Activated CD4-positive, alpha-beta T cell treated with anti-CD3 and anti-CD28 coated beads, Interleukin-2, Interleukin-4, amounts not matched to agents 100 ng/mL and 50 ng/mL, durations not matched to agents 16 hours and 8 hours (primary cell): ENCODE results near the gene TATDN2.
A peak's percentile ranks its signal among the peaks of the same experiment; 100 is the strongest.
"Not testable (repeated sequence)": the region's sequence is repeated elsewhere in the genome, so short reads cannot be mapped to it uniquely, and the experiment has no call there.

Source experiments
- DNase-seq: peaks from one replicate; pipeline ENCODE4 v3.0.0-alpha.2; 2020; ENCODE audit warnings: low spot score

Gene TATDN2

DNA sequence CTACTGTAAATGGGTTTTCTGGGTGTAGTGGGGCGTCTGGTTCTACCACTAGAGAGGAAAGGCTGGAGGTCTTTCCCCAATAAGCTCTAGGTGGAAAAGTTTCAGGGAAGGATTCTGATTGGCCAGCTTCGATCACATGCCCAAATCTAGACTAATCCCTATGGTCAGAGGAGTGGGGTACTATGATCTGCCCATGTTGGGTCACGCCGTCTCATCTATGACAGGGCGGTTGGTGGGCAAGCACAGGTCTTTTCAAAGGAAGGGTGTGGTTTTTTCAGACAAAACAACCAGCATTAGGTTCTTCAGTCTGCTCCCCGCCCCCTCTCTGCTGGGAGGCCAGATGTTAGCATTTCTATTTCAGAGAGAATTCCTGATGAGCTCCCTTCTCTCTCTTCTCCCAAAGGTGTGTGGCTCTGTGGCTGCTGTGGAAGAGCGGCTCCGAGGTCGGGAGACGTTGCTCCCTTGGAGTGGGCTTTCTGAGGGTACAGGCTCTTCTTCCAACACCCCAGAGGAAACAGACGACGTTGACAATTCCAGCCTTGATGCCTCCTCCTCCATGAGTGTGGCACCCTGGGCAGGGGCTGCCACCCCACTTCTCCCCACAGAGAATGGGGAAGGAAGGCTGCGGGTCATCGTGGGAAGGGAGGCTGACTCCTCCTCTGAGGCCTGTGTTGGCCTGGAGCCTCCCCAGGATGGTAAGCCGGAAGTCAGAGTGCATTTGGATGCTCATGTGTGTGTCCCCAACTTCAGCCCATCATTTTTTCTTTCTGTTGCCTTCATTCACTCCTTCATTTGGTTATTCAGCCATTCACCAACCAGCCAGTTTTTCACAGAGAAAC lies 9.7 kb upstream of the TATDN2 start:
- peak; percentile 32 for DNase-seq

DNA sequence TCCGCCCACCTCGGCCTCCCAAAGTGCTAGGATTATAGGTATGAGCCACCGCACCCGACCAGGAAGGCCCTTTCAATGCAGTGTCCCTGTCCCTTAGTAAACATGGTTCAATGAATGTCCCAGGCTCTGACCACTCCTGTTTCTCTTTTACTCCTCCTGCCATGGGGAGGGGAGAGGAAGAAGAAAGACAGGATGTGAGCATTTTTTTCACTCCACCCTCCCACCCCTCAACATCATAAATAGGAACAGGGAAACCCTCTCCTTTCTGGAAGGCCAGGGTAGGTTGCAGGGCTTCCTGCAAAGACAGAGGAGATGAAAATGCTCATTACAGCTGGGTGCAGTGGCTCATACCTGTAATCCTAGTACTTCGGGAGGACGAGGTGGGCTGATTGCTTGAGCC lies 7.5 kb upstream of the TATDN2 start:
- DNase-seq = no peak

DNA sequence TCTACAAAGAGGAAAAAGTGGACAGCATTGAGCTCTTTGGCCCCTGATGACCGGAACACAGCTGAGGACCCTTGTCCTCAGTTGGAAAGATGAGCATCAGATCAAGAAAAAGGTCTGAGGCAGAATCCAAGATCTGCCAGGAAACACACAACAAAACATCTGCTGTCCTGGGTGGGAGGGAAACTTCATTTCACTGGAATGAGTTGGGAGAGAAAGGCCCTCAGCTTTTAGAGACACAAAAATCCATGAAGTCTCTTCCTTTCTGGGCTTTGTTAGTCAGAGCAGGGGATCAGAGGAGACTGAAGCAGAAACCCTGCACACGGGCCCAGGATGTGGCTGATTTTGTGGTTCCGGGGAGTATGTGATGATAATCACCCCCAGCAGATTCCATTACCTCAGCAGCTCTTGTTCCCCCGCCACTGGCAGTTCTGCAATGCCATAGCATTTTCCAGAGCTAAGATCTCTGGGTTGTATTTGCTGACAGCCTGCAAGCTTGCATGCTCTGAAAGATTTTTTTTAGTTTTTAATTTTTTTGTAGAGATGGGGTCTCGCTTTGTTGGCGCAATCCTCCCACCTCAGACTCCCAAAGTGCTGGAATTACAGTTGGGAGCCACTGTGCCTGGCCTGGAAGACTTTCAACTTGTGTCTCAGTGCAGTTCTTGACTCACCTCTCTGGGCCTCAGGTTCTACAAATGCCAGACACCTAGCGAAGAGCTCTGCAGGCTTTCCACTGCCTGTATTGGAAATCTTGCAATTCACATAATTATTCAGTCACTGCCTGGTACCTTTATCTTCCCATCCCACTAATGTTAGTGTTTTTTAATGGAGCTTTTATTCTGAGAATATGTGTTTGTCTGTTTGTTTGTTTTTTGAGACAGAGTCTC lies 5.8 kb upstream of the TATDN2 start:
- DNase-seq = peak; percentile 84

DNA sequence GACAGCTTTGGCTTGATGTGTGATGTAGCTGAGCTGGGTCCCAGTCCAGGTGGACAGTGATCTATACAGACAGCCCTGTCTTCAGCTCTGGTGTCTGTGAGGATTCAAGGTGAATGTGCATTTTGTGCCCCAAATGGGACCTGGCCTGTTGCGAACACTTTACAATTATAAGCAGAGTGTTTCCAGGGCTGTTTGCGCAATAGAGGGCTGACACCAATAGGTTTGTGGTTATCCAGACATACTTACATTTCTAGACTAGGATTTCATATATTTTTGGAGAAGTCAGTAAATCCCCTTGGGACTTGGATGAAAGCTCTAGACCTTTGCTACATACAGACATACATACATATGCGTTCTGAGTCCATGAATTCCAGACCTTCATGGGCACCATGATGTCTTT lies 4.2 kb upstream of the TATDN2 start:
- DNase-seq = no peak

DNA sequence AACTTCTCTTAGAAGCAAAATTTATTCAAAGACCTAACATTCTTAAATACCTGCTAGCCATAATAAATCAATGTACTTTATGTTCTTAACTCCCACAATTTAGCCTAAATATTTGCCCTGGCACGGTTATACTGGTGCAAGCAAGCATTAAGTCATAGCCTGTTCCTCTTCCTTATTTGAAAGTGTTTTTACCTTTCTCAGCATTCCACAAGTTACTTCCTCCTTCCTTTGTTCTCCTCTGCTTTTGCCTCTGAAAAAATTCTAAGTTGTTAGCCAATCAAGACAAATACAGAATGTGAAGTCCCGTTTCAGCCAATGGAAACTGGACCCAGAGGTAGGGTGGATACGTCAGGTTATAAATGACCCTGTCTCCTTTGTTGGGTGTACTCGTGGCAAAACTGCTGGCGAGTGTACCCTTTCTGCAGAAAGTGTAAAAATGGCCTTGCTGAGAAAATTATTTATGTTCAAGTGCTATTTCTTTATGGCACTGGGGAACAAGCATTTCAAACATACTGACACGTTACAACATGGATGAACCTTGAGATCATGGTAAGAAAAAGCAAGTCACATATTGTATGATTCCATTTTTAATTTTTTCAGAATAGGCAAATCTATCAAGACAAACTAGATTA lies 3.1 kb upstream of the TATDN2 start:
- DNase-seq = no peak

DNA sequence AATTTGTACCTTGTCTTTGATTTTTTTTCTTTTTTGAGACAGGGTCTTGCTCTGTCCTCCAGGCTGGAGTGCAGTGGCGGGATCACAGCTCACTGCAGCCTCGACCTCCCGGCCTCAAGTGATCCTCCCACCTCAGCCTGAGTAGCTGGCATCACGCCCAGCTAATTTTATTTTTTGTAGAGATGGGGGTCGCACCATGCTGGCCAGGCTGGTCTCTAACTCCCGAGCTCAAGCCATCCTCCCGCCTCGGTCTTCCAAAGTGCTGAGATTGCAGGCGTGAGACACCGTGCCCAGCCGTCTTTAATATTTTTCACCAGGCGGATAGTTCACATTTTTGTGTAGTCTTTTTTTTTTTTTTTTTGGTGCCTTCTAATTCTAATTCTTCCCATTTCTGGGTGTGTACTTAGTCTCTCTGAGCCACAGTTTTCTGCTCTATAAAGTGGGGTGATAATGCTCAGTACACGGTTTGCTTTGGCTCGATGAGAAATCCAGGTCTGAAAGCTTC lies 528 bp upstream of the TATDN2 start:
- DNase-seq = no peak

DNA sequence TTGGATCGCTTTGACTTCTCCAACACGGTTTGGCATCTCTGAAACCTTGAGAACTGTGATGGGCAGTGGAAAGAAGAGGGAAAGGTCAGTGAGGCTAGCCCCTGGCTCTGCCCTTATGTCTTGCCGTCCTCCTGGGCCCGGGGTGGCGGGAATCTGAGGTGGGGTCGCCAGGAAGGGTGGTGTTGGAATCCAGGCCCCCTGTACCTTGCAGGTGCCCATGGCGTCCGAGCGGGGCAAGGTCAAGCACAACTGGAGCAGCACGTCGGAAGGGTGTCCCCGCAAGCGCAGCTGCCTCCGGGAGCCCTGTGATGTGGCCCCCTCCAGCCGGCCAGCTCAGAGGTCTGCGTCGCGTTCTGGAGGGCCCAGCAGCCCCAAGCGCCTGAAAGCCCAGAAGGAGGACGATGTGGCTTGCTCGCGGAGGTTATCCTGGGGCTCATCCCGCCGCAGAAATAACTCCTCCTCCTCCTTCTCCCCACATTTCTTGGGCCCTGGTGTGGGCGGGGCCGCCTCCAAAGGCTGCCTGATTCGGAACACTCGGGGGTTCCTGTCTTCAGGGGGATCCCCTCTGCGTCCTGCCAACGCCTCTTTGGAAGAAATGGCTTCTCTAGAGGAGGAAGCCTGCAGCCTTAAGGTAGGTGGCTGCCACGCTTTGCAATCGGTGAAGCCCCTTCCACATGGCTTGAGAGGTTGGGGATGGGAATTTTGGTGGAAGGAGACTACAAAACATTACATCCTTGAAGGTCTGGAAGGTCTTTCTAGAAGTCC lies 907 bp downstream of the TATDN2 start:
- peak; percentile 74 for DNase-seq

DNA sequence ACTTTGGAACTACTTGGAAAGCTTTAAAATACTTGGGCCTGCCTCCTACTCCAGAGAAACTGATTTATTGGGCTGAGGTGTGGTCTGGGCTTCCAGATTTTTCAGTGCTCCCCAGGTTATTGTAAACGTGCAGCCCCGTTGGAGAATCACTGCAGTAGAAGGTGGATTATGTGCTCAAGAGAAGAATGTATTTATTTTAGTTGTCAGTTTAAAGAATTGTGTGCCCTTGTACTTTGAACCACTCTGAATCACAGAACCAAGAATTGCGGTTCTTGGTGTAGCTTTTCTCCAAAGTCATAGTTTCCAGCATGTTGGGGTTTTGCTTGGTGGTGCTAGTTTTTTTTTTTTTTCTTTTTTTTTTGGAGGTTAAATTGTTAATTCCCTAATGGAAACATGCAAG lies 1.6 kb downstream of the TATDN2 start:
- DNase-seq = peak; percentile 48

DNA sequence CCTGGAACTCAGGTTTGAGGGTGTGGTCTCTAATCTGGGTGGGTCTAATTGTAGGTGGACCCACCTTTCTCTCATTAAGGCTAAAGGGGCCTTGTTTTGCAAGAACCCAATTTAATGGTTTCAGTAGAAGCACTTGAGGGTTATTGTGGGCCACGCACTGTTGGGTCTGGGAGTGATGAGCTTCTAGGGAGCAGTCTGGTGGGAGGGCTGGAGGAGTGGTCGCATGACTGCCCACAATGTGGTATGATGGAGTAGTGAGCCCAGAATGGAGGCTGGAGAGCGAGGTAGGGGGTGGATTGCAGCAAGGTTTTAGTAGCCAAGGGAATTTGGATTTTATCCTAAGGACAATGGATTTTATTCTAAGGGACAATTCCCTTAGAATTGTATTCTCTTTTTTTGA lies 2.7 kb downstream of the TATDN2 start:
- no peak for DNase-seq

DNA sequence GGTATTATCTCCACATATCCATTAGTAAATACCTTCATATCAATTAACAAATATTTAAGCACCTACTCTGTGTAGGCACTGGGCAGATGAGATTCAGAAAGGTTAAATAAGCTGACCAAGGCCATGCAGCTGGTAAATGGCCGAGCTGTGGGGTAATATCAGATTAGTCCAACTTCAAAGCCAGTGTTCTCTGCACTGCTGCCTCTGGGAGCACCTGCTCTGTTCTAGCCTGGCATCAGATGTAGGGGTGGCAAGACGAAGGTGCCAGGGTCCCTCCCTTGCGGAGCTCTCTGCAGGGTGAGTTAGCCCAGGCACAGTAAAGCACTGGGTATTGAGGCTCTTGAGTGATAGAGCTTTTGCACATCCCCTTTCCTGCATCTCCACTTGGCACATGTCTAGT lies 5.5 kb downstream of the TATDN2 start:
- DNase-seq = no peak

DNA sequence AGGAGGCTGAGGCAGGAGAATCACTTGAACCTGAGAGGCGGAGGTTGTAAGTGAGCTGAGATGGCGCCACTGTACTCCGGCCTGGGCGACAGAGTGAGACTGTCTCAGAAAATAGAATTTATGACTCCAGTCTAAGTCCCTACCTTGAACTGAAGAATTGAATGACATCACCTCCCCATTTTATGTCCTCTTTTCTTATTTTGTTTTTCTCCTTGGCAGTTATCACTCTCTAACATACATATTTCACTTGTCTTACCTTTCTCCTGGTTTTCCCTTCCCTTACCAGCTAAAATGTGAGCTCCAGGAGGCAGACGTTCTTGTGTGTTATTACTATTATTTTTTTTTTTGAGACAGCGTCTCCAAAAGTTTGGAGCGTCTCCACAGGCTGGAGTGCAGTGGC lies 7.6 kb downstream of the TATDN2 start:
- no peak for DNase-seq

DNA sequence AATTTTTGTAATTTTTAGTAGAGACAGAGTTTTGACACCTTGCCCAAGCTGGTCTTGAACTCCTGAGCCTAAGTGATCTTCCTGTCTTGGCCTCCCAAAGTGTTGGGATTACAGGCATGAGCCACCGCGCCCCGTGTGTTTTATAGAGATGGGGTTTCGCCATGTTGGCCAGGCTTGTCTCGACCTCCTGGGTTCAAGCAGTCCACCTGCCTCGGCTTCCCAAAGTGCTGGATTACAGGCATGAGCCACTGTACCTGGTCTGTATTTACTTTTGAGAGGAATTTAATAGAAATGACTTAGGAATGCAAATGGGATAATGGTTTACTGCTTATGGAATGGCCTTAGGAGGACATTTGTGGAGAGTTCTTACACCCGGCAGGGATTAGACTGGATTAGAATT lies 10.8 kb downstream of the TATDN2 start:
- no peak for DNase-seq

DNA sequence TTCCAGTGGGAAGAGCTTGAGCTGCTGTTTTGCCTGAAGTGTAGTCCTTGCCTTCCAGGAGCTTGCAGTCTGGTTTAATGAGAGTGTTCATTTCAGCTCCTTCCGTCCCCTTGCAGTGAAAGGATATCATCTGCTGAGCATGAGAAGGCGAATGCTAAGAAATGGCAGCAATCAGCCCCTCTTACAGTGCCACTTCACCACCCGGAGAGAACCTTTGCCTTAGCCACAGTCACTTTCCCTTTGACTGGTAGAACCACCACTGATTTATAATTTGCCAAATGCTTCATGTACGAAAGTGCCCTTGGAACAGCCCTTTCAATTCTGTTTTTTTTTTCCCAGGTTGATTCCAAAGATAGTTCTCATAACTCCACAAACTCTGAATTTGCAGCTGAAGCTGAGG lies 11.5 kb downstream of the TATDN2 start:
- no peak for DNase-seq

DNA sequence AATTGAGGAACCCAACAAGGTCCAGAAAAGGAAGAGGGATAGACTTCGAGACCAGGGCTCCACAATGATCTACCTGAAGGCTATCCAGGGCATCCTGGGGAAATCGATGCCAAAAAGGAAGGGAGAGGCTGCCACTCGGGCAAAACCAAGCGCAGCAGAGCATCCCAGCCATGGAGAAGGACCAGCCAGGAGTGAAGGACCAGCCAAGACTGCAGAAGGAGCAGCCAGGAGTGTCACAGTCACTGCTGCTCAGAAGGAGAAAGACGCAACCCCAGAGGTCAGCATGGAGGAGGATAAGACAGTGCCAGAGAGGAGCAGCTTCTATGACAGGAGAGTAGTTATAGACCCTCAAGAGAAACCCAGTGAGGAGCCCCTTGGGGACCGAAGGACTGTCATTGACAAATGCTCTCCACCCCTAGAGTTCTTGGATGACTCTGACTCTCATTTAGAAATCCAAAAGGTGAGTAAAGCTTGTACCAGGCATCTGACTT lies 12.0 kb downstream of the TATDN2 start:
- no peak for DNase-seq

DNA sequence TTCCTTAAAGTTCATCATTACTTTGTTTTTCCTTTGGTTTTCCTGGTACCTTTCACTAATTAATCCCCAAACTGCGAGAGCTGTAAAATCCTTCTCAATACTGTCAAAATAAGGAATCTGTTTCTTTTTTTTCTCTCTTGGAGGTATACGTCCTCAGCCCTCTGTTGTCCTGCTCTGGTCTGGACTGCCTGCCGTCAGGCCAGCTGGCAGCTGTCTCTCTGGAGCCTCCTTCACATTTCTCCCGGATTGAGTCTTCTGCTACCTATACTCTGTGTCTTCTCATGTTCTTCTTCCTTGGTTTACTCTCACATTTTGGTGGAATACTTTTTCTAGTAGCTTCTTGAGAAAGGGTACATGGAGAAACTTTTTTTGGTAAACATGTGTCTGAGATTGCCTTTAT lies 13.8 kb downstream of the TATDN2 start:
- DNase-seq = no peak

DNA sequence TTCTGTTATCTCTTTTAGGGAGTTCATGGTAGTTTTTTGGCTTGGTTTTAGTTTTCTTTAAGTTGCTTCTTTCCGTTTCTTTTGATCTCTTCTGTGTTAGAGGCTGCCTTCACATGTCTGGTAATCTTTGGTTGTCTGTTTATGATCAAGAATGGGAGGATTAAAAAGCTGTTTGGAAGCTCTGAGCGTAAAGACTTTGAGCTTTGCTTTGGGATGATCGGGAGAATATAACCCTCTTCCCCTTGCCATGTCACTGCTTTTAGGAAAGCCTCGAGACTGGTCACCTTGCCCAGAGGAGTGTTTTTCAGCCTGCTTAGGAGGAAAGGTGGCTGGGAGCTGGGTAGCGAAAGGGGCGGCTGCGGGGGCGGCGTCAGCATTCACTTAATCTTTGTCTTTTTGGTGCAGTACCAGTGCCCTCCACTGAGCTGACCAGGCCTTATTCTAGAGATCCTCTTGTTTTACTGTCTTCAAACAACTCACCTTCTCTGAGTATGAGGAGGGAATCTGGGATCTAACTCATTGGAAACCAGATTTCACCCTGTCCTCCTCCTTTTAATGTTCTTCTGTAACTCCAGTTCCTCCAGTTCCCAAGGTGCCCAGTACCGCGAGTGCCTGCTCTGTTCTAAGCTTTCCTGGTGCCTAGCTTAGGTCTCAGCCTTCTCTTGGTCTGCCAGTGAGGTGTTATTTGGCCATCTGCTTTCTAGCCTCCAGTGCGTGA lies 15.5 kb downstream of the TATDN2 start:
- peak; percentile 63 for DNase-seq

DNA sequence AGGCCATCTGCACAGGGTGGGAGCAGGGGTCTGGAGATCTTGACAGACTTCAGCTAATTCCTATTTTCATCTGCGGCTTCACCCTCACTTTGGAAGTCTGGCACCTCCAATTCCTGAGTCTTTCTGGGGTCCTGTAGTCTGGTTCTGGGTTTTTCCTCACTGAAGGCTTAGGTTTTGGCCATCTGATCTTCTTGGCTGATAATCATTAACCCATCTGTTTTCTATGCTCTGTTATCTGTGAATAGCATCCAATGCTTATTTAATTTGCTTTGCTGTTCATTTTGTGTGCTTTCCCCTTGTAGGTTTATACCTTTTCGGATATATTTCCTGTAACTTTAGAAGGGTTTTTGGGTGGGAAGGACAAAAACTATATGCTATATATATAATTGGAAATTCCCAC lies 17.6 kb downstream of the TATDN2 start:
- DNase-seq = no peak

DNA sequence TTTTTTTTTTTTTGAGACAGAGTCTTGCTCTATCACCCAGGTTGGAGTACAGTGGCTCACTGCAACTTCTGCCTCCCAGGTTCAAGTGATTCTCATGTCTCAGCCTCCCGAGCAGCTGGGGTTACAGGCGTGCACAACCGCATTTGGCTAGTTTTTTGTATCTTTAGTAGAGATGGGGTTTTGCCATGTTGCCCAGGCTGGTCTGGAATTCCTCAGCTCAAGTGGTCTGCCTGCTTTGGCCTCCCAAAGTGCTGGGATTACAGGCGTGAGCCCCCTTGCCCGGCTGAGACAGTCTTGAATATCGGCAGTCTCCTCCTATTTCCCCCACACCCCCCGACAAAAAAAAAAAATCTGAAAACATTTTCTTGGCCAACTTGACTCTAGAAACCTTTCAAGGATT lies 18.7 kb downstream of the TATDN2 start:
- not testable (repeated sequence) for DNase-seq

DNA sequence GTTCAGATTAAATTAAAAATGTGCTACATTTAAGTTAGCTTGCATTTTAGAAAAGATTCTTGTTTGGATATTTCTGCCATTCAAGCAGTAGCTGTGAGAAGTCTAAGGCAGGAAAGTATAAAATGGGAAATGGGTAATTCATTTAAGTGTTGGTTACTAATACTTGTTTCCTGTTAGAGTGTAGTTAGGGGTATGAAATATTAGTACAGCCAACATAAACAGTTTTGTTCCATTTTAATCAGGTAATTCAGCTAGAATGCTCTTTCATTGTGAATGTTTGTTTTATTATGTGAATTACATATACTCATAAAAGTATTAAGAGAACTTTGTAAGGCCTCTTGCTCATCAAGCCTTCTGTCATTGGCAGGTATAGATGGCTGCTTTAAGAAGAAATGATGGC lies 19.9 kb downstream of the TATDN2 start:
- no peak for DNase-seq

DNA sequence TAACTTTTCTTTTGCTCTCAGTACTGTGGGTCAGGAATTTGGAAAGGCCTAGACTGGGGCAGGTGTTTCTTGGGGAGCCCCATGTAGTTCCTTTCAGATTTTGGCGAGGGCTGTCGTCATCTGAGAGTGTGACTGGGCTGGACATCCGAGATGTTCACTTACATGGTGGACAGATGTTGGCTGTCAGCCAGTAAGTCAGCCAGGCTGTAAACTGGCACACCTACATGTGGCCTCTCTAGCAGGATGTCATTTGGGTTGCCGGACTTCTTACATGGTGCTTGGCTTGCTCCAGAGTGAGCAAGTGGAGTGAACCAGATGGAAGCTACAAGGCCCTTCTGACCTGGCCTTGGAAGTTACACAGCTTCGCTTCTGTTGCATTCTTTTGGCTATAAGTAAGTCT lies 20.7 kb downstream of the TATDN2 start:
- no peak for DNase-seq

DNA sequence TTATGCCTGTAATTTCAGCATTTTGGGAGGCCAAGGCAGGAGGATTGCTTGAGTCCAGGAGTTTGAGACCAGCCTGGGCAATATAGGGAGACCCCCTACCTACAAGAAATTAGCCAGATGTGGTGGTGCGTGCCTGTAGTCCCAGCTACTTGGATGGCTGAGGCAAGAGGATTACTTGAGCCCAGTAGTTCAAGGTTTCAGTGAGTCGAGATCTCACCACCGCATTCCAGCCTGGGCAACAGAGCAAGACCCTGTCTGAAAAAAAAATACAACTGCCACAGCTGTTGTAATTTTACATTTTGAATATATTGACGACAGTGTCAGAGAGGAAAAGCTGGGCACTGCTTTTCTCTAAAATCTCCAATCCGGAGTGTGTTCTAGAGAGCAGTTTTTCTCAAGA lies 21.2 kb downstream of the TATDN2 start:
- no peak for DNase-seq
